ENCODE measurements around the gene UBXN7. TPM values are rescaled to one million over a fixed set of nuclear protein-coding genes. Genes with fewer than 3 reads are reported as not detected.
"Not testable (repeated sequence)": the region's sequence is repeated elsewhere in the genome, so short reads cannot be mapped to it uniquely, and the experiment has no call there.

UBXN7 gene
- total RNA-seq, 2 experiments from 2014 or later, result 62.2 to 62.6 TPM

GRCh38 chr3:196360586-196360985, 71.6 kb downstream of the UBXN7 start:
- POLR2A ChIA-PET, result no interaction called here
- Mint-ChIP-seq H3K4me1 (peaks cover 7% of the 10 kb centered on the region), H3K9me3 (no peaks in the 10 kb centered on the region), H3K4me3 (no peak overlapping the region), H3K27ac (no peak overlapping the region), H3K36me3 (peaks cover 38% of the 10 kb centered on the region), H3K27me3 (no peaks in the 10 kb centered on the region)
- no peak for DNase-seq
- no peak for ATAC-seq (ENCODE audit: low read depth)

- POLR2A ChIA-PET; H3K9me3 Mint-ChIP-seq; H3K27ac Mint-ChIP-seq; H3K27me3 Mint-ChIP-seq; DNase-seq; H3K4me3 Mint-ChIP-seq; ATAC-seq (ENCODE audit: low read depth); H3K4me1 Mint-ChIP-seq: not testable (repeated sequence)
- H3K36me3 Mint-ChIP-seq, result peaks cover 44% of the 10 kb centered on the region
Observed at GRCh38 chr3:196358540-196358939, 73.7 kb downstream of the UBXN7 start.

- Mint-ChIP-seq H3K9me3 (no peaks in the 10 kb centered on the region), H3K36me3 (peaks cover 47% of the 10 kb centered on the region), H3K27me3 (no peaks in the 10 kb centered on the region), H3K4me1 (peaks cover 7% of the 10 kb centered on the region), H3K4me3 (no peak overlapping the region), H3K27ac (no peak overlapping the region)
- POLR2A ChIA-PET, result no interaction called here
- DNase-seq, result no peak
- ATAC-seq (ENCODE audit: low read depth), result no peak
Observed at GRCh38 chr3:196357905-196358304, 74.3 kb downstream of the UBXN7 start.

GRCh38 chr3:196356556-196356955, 75.7 kb downstream of the UBXN7 start:
- no peak for DNase-seq
- Mint-ChIP-seq H3K36me3 (peaks cover 42% of the 10 kb centered on the region), H3K27ac (no peak overlapping the region), H3K4me1 (peaks cover 7% of the 10 kb centered on the region), H3K9me3 (no peaks in the 10 kb centered on the region), H3K4me3 (no peak overlapping the region), H3K27me3 (no peaks in the 10 kb centered on the region)
- no peak for ATAC-seq (ENCODE audit: low read depth)
- POLR2A ChIA-PET, result no interaction called here

GRCh38 chr3:196355668-196356067, 76.6 kb downstream of the UBXN7 start:
- Mint-ChIP-seq H3K27me3 (no peaks in the 10 kb centered on the region), H3K9me3 (no peaks in the 10 kb centered on the region), H3K4me1 (peaks cover 7% of the 10 kb centered on the region), H3K27ac (no peak overlapping the region), H3K36me3 (peaks cover 40% of the 10 kb centered on the region), H3K4me3 (no peak overlapping the region)
- DNase-seq, result no peak
- no peak for ATAC-seq (ENCODE audit: low read depth)
- POLR2A ChIA-PET, result no interaction called here

GRCh38 chr3:196354132-196354531, 78.1 kb downstream of the UBXN7 start:
- Mint-ChIP-seq H3K9me3 (no peaks in the 10 kb centered on the region), H3K36me3 (peaks cover 34% of the 10 kb centered on the region), H3K27me3 (no peaks in the 10 kb centered on the region), H3K4me3 (no peak overlapping the region), H3K4me1 (peaks cover 6% of the 10 kb centered on the region), H3K27ac (no peak overlapping the region)
- POLR2A ChIA-PET, result interaction anchor here (0.8 kb wide), 1 partner anchor 44 kb away, joined by 3 read pairs; no protein-coding TSS in a partner anchor
- no peak for ATAC-seq (ENCODE audit: low read depth)
- DNase-seq, result no peak

- Mint-ChIP-seq H3K27me3 (no peaks in the 10 kb centered on the region), H3K27ac (no peak overlapping the region), H3K9me3 (no peaks in the 10 kb centered on the region), H3K36me3 (peaks cover 25% of the 10 kb centered on the region), H3K4me1 (no peaks in the 10 kb centered on the region), H3K4me3 (no peak overlapping the region)
- DNase-seq, result no peak
- POLR2A ChIA-PET, result no interaction called here
- no peak for ATAC-seq (ENCODE audit: low read depth)
Observed at GRCh38 chr3:196351541-196351940, 80.7 kb downstream of the UBXN7 start.

- POLR2A ChIA-PET, result no interaction called here
- H3K9me3 Mint-ChIP-seq, result no peaks in the 10 kb centered on the region
- ATAC-seq (ENCODE audit: low read depth) (no peak), DNase-seq (no peak)
- no peak overlapping the region for H3K4me3 Mint-ChIP-seq
- H3K27ac Mint-ChIP-seq, result no peak overlapping the region
- H3K36me3 Mint-ChIP-seq, result peaks cover 24% of the 10 kb centered on the region
- no peaks in the 10 kb centered on the region for H3K4me1 Mint-ChIP-seq
- H3K27me3 Mint-ChIP-seq, result no peaks in the 10 kb centered on the region
Observed at GRCh38 chr3:196350067-196350466, 82.2 kb downstream of the UBXN7 start.

- Mint-ChIP-seq H3K27me3 (no peaks in the 10 kb centered on the region), H3K36me3 (peaks cover 19% of the 10 kb centered on the region), H3K4me1 (no peaks in the 10 kb centered on the region), H3K9me3 (no peaks in the 10 kb centered on the region), H3K27ac (no peak overlapping the region), H3K4me3 (no peak overlapping the region)
- ATAC-seq (ENCODE audit: low read depth) (no peak), DNase-seq (no peak)
- POLR2A ChIA-PET, result no interaction called here
Observed at GRCh38 chr3:196348698-196349097, 83.5 kb downstream of the UBXN7 start.

- Mint-ChIP-seq H3K4me3 (no peak overlapping the region), H3K27me3 (no peaks in the 10 kb centered on the region), H3K36me3 (peaks cover 12% of the 10 kb centered on the region), H3K9me3 (no peaks in the 10 kb centered on the region), H3K27ac (no peak overlapping the region), H3K4me1 (no peaks in the 10 kb centered on the region)
- DNase-seq (no peak), ATAC-seq (ENCODE audit: low read depth) (no peak)
- POLR2A ChIA-PET, result no interaction called here
Observed at GRCh38 chr3:196344663-196345062, 87.6 kb downstream of the UBXN7 start.

- H3K4me3 Mint-ChIP-seq; POLR2A ChIA-PET; DNase-seq; H3K4me1 Mint-ChIP-seq; H3K27me3 Mint-ChIP-seq; ATAC-seq (ENCODE audit: low read depth); H3K27ac Mint-ChIP-seq; H3K9me3 Mint-ChIP-seq: not testable (repeated sequence)
- H3K36me3 Mint-ChIP-seq, result peaks cover 12% of the 10 kb centered on the region
Observed at GRCh38 chr3:196343917-196344316, 88.3 kb downstream of the UBXN7 start.

- H3K36me3 Mint-ChIP-seq, result peaks cover 6% of the 10 kb centered on the region
- no peaks in the 10 kb centered on the region for H3K9me3 Mint-ChIP-seq
- H3K4me3 Mint-ChIP-seq, result no peak overlapping the region
- POLR2A ChIA-PET, result no interaction called here
- DNase-seq (no peak), ATAC-seq (ENCODE audit: low read depth) (no peak)
- H3K4me1 Mint-ChIP-seq, result no peaks in the 10 kb centered on the region
- H3K27ac Mint-ChIP-seq, result no peak overlapping the region
- H3K27me3 Mint-ChIP-seq, result no peaks in the 10 kb centered on the region
Observed at GRCh38 chr3:196341137-196341536, 91.1 kb downstream of the UBXN7 start.

- Mint-ChIP-seq H3K9me3 (no peaks in the 10 kb centered on the region), H3K4me3 (no peak overlapping the region), H3K4me1 (no peaks in the 10 kb centered on the region), H3K27ac (no peak overlapping the region), H3K27me3 (no peaks in the 10 kb centered on the region), H3K36me3 (peaks cover 2% of the 10 kb centered on the region)
- ATAC-seq (ENCODE audit: low read depth) (no peak), DNase-seq (no peak)
- POLR2A ChIA-PET, result no interaction called here
Observed at GRCh38 chr3:196340466-196340865, 91.8 kb downstream of the UBXN7 start.

- H3K36me3 Mint-ChIP-seq, result no peaks in the 10 kb centered on the region
- H3K4me3 Mint-ChIP-seq, result no peak overlapping the region
- H3K9me3 Mint-ChIP-seq, result no peaks in the 10 kb centered on the region
- no peaks in the 10 kb centered on the region for H3K4me1 Mint-ChIP-seq
- POLR2A ChIA-PET, result interaction anchor here (0.7 kb wide), 1 partner anchor 125 kb away, joined by 5 read pairs; no protein-coding TSS in a partner anchor
- DNase-seq (no peak), ATAC-seq (ENCODE audit: low read depth) (no peak)
- no peaks in the 10 kb centered on the region for H3K27me3 Mint-ChIP-seq
- no peak overlapping the region for H3K27ac Mint-ChIP-seq
Observed at GRCh38 chr3:196339493-196340254, 92.6 kb downstream of the UBXN7 start.
